Measurements from ENCODE around the gene ST8SIA1.

- TF ChIP-seq CTCF (conservative IDR thresholded peaks at IDR 0.05 in 1 of 2, IDR thresholded peaks at IDR 0.05 in 1 of 2; ENCODE audit: extremely low read depth in 1 of 2, insufficient read depth in 1 of 2, low read depth in 1 of 2, low read length in 2 of 2) (no peak), EZH2 (IDR thresholded peaks at IDR 0.05; ENCODE audit: borderline replicate concordance, low read length) (no peak)
These were observed 66.1 kb downstream of the ST8SIA1 start for GRCh38 chr12:22268406-22268805.
